Measurements from ENCODE around the gene SLC30A5.

The SLC30A5 gene

GRCh38 chr5:69156456-69156855, 62.6 kb downstream of the SLC30A5 start:
- Histone ChIP-seq H3K4me3 (ENCODE audit: insufficient read depth, low read depth, low read length, poor library complexity, severe bottlenecking) (no peak overlapping the region), H3K9me3 (ENCODE audit: control insufficient read depth, low read length) (no peaks in the 10 kb centered on the region), H3K27ac (ENCODE audit: insufficient read depth, low read length, poor library complexity, severe bottlenecking) (no peak overlapping the region), H3K36me3 (ENCODE audit: control insufficient read depth, insufficient read depth, low read length) (no peaks in the 10 kb centered on the region), H3K27me3 (replicated peaks; ENCODE audit: control insufficient read depth, insufficient read depth, low read length, poor library complexity, severe bottlenecking) (no peaks in the 10 kb centered on the region), H3K4me1 (ENCODE audit: control insufficient read depth, insufficient read depth, low read length, poor library complexity, severe bottlenecking) (no peaks in the 10 kb centered on the region)
- DNase-seq, result no peak

GRCh38 chr5:69158039-69158438, 64.2 kb downstream of the SLC30A5 start:
- no peaks in the 10 kb centered on the region for H3K36me3 ChIP-seq (ENCODE audit: control insufficient read depth, insufficient read depth, low read length)

GRCh38 chr5:69160651-69161050, 66.8 kb downstream of the SLC30A5 start:
- Histone ChIP-seq H3K9me3 (ENCODE audit: control insufficient read depth, low read length) (no peaks in the 10 kb centered on the region), H3K4me1 (ENCODE audit: control insufficient read depth, insufficient read depth, low read length, poor library complexity, severe bottlenecking) (no peaks in the 10 kb centered on the region), H3K27me3 (replicated peaks; ENCODE audit: control insufficient read depth, insufficient read depth, low read length, poor library complexity, severe bottlenecking) (no peaks in the 10 kb centered on the region), H3K4me3 (ENCODE audit: insufficient read depth, low read depth, low read length, poor library complexity, severe bottlenecking) (no peak overlapping the region), H3K27ac (ENCODE audit: insufficient read depth, low read length, poor library complexity, severe bottlenecking) (no peak overlapping the region), H3K36me3 (ENCODE audit: control insufficient read depth, insufficient read depth, low read length) (no peaks in the 10 kb centered on the region)
- no peak for DNase-seq

More at GRCh38 chr5:69158039-69158438, 64.2 kb downstream of the SLC30A5 start:
- no peak overlapping the region for H3K27ac ChIP-seq (ENCODE audit: insufficient read depth, low read length, poor library complexity, severe bottlenecking)
- DNase-seq, result no peak
- H3K4me3 ChIP-seq (ENCODE audit: insufficient read depth, low read depth, low read length, poor library complexity, severe bottlenecking), result no peak overlapping the region
- no peaks in the 10 kb centered on the region for H3K27me3 ChIP-seq (replicated peaks; ENCODE audit: control insufficient read depth, insufficient read depth, low read length, poor library complexity, severe bottlenecking)
- H3K9me3 ChIP-seq (ENCODE audit: control insufficient read depth, low read length), result no peaks in the 10 kb centered on the region
- H3K4me1 ChIP-seq (ENCODE audit: control insufficient read depth, insufficient read depth, low read length, poor library complexity, severe bottlenecking), result no peaks in the 10 kb centered on the region

GRCh38 chr5:69166686-69167492, 73.1 kb downstream of the SLC30A5 start, which contains the start of gene CCNB1:
Gene CCNB1, plus strand, starts transcription at chr5:69167150. Its CDS starts 113 bp downstream, at chr5:69167263.
- H3K4me3 ChIP-seq (ENCODE audit: insufficient read depth, low read depth, low read length, poor library complexity, severe bottlenecking), result peak within 1 kb of the TSS; percentile 92
- peaks cover 14% of the 10 kb centered on the region for H3K4me1 ChIP-seq (ENCODE audit: control insufficient read depth, insufficient read depth, low read length, poor library complexity, severe bottlenecking)
- peak within 1 kb of the TSS; percentile 50 for H3K27ac ChIP-seq (ENCODE audit: insufficient read depth, low read length, poor library complexity, severe bottlenecking)
- peak; percentile 92 to 97 (median 95) for DNase-seq
- H3K36me3 ChIP-seq (ENCODE audit: control insufficient read depth, insufficient read depth, low read length), result no peaks in the 10 kb centered on the region
- H3K27me3 ChIP-seq (replicated peaks; ENCODE audit: control insufficient read depth, insufficient read depth, low read length, poor library complexity, severe bottlenecking), result no peaks in the 10 kb centered on the region
- H3K9me3 ChIP-seq (ENCODE audit: control insufficient read depth, low read length), result no peaks in the 10 kb centered on the region

GRCh38 chr5:69167493-69167855, 73.7 kb downstream of the SLC30A5 start:
- Histone ChIP-seq H3K4me1 (ENCODE audit: control insufficient read depth, insufficient read depth, low read length, poor library complexity, severe bottlenecking) (peaks cover 14% of the 10 kb centered on the region), H3K27ac (ENCODE audit: insufficient read depth, low read length, poor library complexity, severe bottlenecking) (peak overlapping the region; percentile 50), H3K4me3 (ENCODE audit: insufficient read depth, low read depth, low read length, poor library complexity, severe bottlenecking) (peak overlapping the region; percentile 92), H3K9me3 (ENCODE audit: control insufficient read depth, low read length) (no peaks in the 10 kb centered on the region), H3K36me3 (ENCODE audit: control insufficient read depth, insufficient read depth, low read length) (no peaks in the 10 kb centered on the region), H3K27me3 (replicated peaks; ENCODE audit: control insufficient read depth, insufficient read depth, low read length, poor library complexity, severe bottlenecking) (no peaks in the 10 kb centered on the region)
- no peak for DNase-seq

- H3K27me3 ChIP-seq (replicated peaks; ENCODE audit: control insufficient read depth, insufficient read depth, low read length, poor library complexity, severe bottlenecking), result no peaks in the 10 kb centered on the region
- H3K36me3 ChIP-seq (ENCODE audit: control insufficient read depth, insufficient read depth, low read length), result no peaks in the 10 kb centered on the region
- no peaks in the 10 kb centered on the region for H3K9me3 ChIP-seq (ENCODE audit: control insufficient read depth, low read length)
- H3K27ac ChIP-seq (ENCODE audit: insufficient read depth, low read length, poor library complexity, severe bottlenecking), result no peak overlapping the region
- peaks cover 14% of the 10 kb centered on the region for H3K4me1 ChIP-seq (ENCODE audit: control insufficient read depth, insufficient read depth, low read length, poor library complexity, severe bottlenecking)
- no peak for DNase-seq
- peak overlapping the region; percentile 92 for H3K4me3 ChIP-seq (ENCODE audit: insufficient read depth, low read depth, low read length, poor library complexity, severe bottlenecking)
Measured at GRCh38 chr5:69167929-69168328, 74.1 kb downstream of the SLC30A5 start.

GRCh38 chr5:69170495-69170894, 76.7 kb downstream of the SLC30A5 start:
- Histone ChIP-seq H3K27me3 (replicated peaks; ENCODE audit: control insufficient read depth, insufficient read depth, low read length, poor library complexity, severe bottlenecking) (no peaks in the 10 kb centered on the region), H3K4me3 (ENCODE audit: insufficient read depth, low read depth, low read length, poor library complexity, severe bottlenecking) (no peak overlapping the region), H3K27ac (ENCODE audit: insufficient read depth, low read length, poor library complexity, severe bottlenecking) (no peak overlapping the region), H3K4me1 (ENCODE audit: control insufficient read depth, insufficient read depth, low read length, poor library complexity, severe bottlenecking) (peaks cover 14% of the 10 kb centered on the region), H3K36me3 (ENCODE audit: control insufficient read depth, insufficient read depth, low read length) (peaks cover 3% of the 10 kb centered on the region), H3K9me3 (ENCODE audit: control insufficient read depth, low read length) (no peaks in the 10 kb centered on the region)
- DNase-seq, result no peak

- Histone ChIP-seq H3K4me1 (ENCODE audit: control insufficient read depth, insufficient read depth, low read length, poor library complexity, severe bottlenecking) (peaks cover 14% of the 10 kb centered on the region), H3K27me3 (replicated peaks; ENCODE audit: control insufficient read depth, insufficient read depth, low read length, poor library complexity, severe bottlenecking) (no peaks in the 10 kb centered on the region), H3K9me3 (ENCODE audit: control insufficient read depth, low read length) (no peaks in the 10 kb centered on the region), H3K4me3 (ENCODE audit: insufficient read depth, low read depth, low read length, poor library complexity, severe bottlenecking) (no peak overlapping the region), H3K27ac (ENCODE audit: insufficient read depth, low read length, poor library complexity, severe bottlenecking) (no peak overlapping the region), H3K36me3 (ENCODE audit: control insufficient read depth, insufficient read depth, low read length) (peaks cover 3% of the 10 kb centered on the region)
- DNase-seq, result no peak
Measured at GRCh38 chr5:69170969-69171368, 77.2 kb downstream of the SLC30A5 start.
